Measurements from ENCODE around the gene RBKS. TPM values are rescaled to one million over a fixed set of nuclear protein-coding genes. Genes with fewer than 3 reads are reported as not detected.
A peak's percentile ranks its signal among the peaks of the same experiment; 100 is the strongest.

RBKS gene
- total and polyA plus RNA-seq, 2 of the 13 experiments (the other 11 are each of a cell fraction or from before 2014, with no cell fraction given) = 7.7 to 8.3 TPM

DNA sequence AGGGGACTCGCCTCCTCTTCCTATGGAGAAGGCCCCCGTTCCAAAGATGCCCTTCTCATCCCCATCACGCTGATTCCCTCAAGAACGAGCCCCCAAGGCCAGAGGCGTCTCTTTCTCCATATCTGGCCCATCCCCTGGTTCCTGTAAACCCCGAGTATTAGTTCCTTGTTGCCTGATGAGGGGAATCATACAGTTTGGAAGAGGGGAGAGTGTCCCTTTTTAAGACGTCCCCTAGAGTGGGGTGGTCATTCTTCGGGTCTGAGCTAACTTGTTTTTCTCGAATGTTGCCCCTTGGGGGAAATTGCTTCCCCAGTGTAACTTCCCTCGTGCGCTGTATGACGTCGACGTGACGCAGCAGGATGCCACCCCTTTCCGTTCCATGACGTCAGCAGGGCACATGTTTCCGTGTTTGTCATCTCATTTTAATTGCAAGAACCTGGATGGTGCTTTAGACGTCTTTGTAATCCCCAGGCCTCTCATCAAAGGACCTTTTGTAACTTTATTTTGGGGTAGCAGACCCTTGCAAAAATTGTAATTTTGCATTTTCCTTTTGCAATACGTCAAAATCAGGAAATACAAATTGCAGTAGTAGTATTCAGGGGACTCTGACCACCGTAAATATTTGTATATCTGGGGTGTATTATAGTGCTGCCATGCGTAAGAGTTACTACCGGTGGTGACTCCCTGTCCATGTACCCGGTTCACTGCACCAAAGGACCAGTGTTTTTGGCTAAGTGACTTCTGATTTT is 911 bp upstream of the RBKS start (continued):
- TF ChIP-seq, protein P1, sequence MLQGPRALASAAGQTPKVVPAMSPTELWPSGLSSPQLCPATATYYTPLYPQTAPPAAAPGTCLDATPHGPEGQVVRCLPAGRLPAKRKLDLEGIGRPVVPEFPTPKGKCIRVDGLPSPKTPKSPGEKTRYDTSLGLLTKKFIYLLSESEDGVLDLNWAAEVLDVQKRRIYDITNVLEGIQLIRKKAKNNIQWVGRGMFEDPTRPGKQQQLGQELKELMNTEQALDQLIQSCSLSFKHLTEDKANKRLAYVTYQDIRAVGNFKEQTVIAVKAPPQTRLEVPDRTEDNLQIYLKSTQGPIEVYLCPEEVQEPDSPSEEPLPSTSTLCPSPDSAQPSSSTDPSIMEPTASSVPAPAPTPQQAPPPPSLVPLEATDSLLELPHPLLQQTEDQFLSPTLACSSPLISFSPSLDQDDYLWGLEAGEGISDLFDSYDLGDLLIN (CRISPR knock-in tag; IDR thresholded peaks at IDR 0.05; ENCODE audit: borderline replicate concordance) = no peak; the same call in 1 of the 2 replicates
- TF ChIP-seq NFKBIZ (CRISPR knock-in tag; IDR thresholded peaks at IDR 0.05) (no peak), ARID2 (CRISPR knock-in tag; IDR thresholded peaks at IDR 0.05; ENCODE audit: borderline replicate concordance) (no peak), HDAC1 (CRISPR knock-in tag; IDR thresholded peaks at IDR 0.05) (no peak; the same call in 1 of the 2 replicates), PRPF4 (IDR thresholded peaks at IDR 0.05; ENCODE audit: low read depth, low read length, poor library complexity, severe bottlenecking) (no peak), BHLHE40 (IDR thresholded peaks at IDR 0.05; ENCODE audit: low read length) (no peak), MZF1 (CRISPR knock-in tag; IDR thresholded peaks at IDR 0.05; ENCODE audit: borderline replicate concordance) (peak; percentile 73; the same call in 1 of the 2 replicates), KLF15 (CRISPR knock-in tag; IDR thresholded peaks at IDR 0.05; ENCODE audit: borderline replicate concordance) (0 out of 2 replicates have a peak, but pooled peaks have one; percentile 9), BCL6 (CRISPR knock-in tag; IDR thresholded peaks at IDR 0.05) (no peak), ZNF224 (CRISPR knock-in tag; IDR thresholded peaks at IDR 0.05) (no peak), HOXA3 (CRISPR knock-in tag; IDR thresholded peaks at IDR 0.05) (peak; percentile 100), ZNF557 (CRISPR knock-in tag; IDR thresholded peaks at IDR 0.05) (no peak), HOXD1 (CRISPR knock-in tag; IDR thresholded peaks at IDR 0.05) (no peak), ZNF253 (CRISPR knock-in tag; IDR thresholded peaks at IDR 0.05; ENCODE audit: borderline replicate concordance) (no peak), ATF1 (CRISPR knock-in tag; IDR thresholded peaks at IDR 0.05) (peak; percentile 99)
- TF ChIP-seq, protein P2, sequence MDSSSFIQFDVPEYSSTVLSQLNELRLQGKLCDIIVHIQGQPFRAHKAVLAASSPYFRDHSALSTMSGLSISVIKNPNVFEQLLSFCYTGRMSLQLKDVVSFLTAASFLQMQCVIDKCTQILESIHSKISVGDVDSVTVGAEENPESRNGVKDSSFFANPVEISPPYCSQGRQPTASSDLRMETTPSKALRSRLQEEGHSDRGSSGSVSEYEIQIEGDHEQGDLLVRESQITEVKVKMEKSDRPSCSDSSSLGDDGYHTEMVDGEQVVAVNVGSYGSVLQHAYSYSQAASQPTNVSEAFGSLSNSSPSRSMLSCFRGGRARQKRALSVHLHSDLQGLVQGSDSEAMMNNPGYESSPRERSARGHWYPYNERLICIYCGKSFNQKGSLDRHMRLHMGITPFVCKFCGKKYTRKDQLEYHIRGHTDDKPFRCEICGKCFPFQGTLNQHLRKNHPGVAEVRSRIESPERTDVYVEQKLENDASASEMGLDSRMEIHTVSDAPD (CRISPR knock-in tag; IDR thresholded peaks at IDR 0.05) = no peak
- TF ChIP-seq, protein P3, sequence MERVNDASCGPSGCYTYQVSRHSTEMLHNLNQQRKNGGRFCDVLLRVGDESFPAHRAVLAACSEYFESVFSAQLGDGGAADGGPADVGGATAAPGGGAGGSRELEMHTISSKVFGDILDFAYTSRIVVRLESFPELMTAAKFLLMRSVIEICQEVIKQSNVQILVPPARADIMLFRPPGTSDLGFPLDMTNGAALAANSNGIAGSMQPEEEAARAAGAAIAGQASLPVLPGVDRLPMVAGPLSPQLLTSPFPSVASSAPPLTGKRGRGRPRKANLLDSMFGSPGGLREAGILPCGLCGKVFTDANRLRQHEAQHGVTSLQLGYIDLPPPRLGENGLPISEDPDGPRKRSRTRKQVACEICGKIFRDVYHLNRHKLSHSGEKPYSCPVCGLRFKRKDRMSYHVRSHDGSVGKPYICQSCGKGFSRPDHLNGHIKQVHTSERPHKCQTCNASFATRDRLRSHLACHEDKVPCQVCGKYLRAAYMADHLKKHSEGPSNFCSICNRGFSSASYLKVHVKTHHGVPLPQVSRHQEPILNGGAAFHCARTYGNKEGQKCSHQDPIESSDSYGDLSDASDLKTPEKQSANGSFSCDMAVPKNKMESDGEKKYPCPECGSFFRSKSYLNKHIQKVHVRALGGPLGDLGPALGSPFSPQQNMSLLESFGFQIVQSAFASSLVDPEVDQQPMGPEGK (CRISPR knock-in tag; IDR thresholded peaks at IDR 0.05) = no peak
- TF ChIP-seq, protein P4, sequence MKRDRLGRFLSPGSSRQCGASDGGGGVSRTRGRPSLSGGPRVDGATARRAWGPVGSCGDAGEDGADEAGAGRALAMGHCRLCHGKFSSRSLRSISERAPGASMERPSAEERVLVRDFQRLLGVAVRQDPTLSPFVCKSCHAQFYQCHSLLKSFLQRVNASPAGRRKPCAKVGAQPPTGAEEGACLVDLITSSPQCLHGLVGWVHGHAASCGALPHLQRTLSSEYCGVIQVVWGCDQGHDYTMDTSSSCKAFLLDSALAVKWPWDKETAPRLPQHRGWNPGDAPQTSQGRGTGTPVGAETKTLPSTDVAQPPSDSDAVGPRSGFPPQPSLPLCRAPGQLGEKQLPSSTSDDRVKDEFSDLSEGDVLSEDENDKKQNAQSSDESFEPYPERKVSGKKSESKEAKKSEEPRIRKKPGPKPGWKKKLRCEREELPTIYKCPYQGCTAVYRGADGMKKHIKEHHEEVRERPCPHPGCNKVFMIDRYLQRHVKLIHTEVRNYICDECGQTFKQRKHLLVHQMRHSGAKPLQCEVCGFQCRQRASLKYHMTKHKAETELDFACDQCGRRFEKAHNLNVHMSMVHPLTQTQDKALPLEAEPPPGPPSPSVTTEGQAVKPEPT (CRISPR knock-in tag; IDR thresholded peaks at IDR 0.05; ENCODE audit: low read depth) = no peak
- TF ChIP-seq, protein P5, sequence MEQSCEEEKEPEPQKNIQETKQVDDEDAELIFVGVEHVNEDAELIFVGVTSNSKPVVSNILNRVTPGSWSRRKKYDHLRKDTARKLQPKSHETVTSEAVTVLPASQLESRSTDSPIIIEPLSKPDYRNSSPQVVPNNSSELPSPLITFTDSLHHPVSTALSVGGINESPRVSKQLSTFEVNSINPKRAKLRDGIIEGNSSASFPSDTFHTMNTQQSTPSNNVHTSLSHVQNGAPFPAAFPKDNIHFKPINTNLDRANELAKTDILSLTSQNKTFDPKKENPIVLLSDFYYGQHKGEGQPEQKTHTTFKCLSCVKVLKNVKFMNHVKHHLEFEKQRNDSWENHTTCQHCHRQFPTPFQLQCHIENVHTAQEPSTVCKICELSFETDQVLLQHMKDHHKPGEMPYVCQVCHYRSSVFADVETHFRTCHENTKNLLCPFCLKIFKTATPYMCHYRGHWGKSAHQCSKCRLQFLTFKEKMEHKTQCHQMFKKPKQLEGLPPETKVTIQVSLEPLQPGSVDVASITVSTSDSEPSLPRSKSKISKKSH (CRISPR knock-in tag; IDR thresholded peaks at IDR 0.05; ENCODE audit: borderline replicate concordance) = no peak
- TF ChIP-seq, protein P6, sequence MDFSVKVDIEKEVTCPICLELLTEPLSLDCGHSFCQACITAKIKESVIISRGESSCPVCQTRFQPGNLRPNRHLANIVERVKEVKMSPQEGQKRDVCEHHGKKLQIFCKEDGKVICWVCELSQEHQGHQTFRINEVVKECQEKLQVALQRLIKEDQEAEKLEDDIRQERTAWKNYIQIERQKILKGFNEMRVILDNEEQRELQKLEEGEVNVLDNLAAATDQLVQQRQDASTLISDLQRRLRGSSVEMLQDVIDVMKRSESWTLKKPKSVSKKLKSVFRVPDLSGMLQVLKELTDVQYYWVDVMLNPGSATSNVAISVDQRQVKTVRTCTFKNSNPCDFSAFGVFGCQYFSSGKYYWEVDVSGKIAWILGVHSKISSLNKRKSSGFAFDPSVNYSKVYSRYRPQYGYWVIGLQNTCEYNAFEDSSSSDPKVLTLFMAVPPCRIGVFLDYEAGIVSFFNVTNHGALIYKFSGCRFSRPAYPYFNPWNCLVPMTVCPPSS (IDR thresholded peaks at IDR 0.05) = no peak

All from HepG2 (cell line).